ENCODE results near the gene SLC38A4. TPM values are rescaled to one million over a fixed set of nuclear protein-coding genes. Genes with fewer than 3 reads are reported as not detected.

Gene SLC38A4
- polyA plus RNA-seq, 3 donors, result 0.30 to 1.7 (median 1.1) TPM

DNA sequence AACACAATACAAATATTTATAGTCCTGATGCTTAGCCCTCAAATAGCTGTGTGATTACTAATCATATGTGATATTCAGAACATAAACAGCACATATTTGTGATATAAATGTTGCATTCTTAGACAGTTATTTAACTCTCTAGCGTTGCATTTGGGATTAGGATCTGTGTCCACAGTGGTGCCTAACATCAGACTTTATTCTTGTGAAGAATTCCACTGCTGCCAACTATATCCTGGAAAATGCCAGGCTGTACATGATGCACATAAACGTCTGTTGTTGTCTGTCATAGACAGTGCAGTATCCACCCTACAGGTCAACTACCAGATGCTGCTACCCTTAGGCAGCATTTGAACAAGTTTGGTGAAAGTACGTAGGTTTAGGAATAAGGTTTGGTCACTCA, 39.0 kb downstream of the SLC38A4 start:
- 81 to 89% (median 82%) methylated on average over 3 of the region's 3 CpGs for WGBS, 3 donors
- no peak overlapping the region for H3K27ac ChIP-seq (ENCODE audit: low read depth, low read length)

DNA sequence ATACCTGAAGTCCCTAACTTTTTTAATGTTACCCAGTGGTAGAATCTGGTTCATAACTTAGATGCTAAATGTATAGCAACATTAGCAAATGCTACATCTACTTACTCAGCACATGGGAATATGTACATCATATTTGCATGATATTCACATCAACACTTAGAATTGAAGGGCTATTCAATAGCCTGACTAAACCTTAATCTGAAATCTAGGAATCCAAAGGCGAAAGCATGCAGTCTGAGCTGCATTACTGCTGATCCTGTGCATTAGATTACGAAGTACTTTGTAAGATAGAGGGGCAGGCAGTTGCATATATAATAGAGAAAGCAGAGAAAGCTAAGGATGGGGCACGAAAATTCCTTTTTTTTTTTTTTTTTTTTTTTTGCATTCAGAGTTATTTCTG, 40.4 kb downstream of the SLC38A4 start:
- no peak overlapping the region for H3K27ac ChIP-seq (ENCODE audit: low read depth, low read length)
- WGBS, 3 donors, result 86 to 95% (median 92%) methylated on average over 3 of the region's 3 CpGs

- H3K27ac ChIP-seq (ENCODE audit: low read depth, low read length), result no peak overlapping the region
- WGBS, 3 donors, result 64 to 74% (median 70%) methylated on average over 5 of the region's 5 CpGs
Measured at GRCh38 chr12:46783871-46784270, 41.9 kb downstream of the SLC38A4 start.

DNA sequence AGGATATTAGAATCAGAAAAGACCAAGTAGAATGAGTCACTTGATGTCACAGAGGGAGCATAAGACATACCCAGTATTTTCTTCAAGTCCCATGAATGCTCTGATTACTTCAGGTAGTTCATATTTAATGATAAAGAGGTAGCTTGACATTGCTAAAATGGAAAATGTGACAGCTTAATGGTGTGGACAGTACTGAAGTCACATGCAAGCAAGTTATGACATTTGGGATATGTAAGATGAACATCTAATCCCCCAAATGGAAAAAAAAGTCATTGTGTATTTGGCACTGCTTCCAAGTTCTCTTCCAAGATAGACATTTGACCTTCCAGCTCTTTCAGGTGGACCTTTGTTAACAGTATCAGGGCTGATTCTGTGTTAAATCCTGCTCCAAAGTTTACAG, 45.9 kb downstream of the SLC38A4 start:
- no peak overlapping the region for H3K27ac ChIP-seq (ENCODE audit: low read depth, low read length)

- no peak overlapping the region for H3K27ac ChIP-seq (ENCODE audit: low read depth, low read length)
- 93 to 100% (median 96%) methylated on average over 1 of the region's 1 CpG for WGBS, 3 donors
Measured at GRCh38 chr12:46779063-46779462, 46.7 kb downstream of the SLC38A4 start.

GRCh38 chr12:46778415-46778814, 47.4 kb downstream of the SLC38A4 start:
- 95 to 98% (median 95%) methylated on average over 5 of the region's 5 CpGs for WGBS, 3 donors
- no peak overlapping the region for H3K27ac ChIP-seq (ENCODE audit: low read depth, low read length)

- no peak overlapping the region for H3K27ac ChIP-seq (ENCODE audit: low read depth, low read length)
- 64 to 71% (median 69%) methylated on average over 4 of the region's 4 CpGs for WGBS, 3 donors
Measured at GRCh38 chr12:46777587-46777986, 48.2 kb downstream of the SLC38A4 start.

DNA sequence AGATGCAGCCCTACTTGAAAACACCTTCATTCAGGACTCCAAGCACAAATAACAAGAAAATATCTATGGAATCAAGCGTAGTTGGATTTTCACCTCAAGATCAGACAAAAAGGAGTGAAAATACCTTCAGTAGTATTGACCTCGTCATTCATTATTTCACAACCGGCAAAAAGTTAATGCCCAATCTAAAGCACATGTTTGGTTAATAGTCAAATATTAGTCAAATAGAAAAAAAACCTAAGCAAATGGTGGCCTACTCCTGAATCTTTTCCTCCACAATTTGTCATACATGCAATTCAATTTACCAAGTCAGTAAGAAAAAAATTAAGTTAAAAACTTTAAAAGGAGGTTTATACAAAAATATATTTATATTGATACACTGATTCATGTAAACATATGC, 50.0 kb downstream of the SLC38A4 start:
- WGBS, 3 donors, result 55 to 94% (median 93%) methylated on average over 3 of the region's 3 CpGs
- no peak overlapping the region for H3K27ac ChIP-seq (ENCODE audit: low read depth, low read length)

GRCh38 chr12:46774322-46774633, 51.5 kb downstream of the SLC38A4 start:
- H3K27ac ChIP-seq (ENCODE audit: low read depth, low read length), result no peak overlapping the region

DNA sequence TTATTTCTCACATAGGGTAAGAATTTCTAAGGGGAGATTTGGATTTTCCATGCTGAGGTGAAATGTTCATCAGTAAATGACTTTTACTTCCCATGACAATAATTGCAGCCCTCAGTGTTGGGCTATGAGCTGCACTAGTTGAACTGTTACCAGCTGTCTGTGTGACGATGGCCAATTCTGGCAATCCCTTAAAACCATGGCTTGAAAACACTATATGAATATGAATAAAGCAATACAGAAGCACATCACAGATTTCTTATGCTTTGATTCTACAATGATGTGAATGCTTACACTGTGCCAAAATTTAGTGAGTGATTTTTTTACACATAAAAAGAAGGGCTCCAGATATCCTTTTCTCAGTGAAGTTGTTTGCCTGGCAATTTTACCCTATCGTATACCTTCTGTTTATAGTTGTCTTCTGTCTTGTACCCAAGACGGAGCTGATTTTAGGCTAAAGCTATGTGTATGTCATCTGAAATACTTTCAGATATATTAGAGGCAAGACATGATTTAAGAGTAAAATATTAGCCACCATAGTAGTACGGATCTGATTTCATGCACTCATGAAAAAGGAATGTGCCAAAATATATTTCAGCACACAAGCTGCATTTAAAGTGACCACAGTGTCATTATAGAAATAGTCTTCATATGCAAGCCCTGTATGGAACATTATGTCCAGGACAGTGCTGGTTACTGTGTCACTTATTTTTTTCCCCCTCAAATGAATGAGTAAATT, 52.0 kb downstream of the SLC38A4 start:
- no peak overlapping the region for H3K27ac ChIP-seq (ENCODE audit: low read depth, low read length)
- 56 to 70% (median 67%) methylated on average over 4 of the region's 4 CpGs for WGBS, 3 donors

GRCh38 chr12:46771268-46771827, 54.4 kb downstream of the SLC38A4 start:
- H3K27ac ChIP-seq (ENCODE audit: low read depth, low read length), result no peak overlapping the region
- WGBS, 3 donors, result 35 to 58% (median 57%) methylated on average over 1 of the region's 1 CpG

- WGBS, 3 donors, result 18 to 66% (median 58%) methylated on average over 3 of the region's 3 CpGs
- no peak overlapping the region for H3K27ac ChIP-seq (ENCODE audit: low read depth, low read length)
Measured at GRCh38 chr12:46770501-46771183, 55.2 kb downstream of the SLC38A4 start.

DNA sequence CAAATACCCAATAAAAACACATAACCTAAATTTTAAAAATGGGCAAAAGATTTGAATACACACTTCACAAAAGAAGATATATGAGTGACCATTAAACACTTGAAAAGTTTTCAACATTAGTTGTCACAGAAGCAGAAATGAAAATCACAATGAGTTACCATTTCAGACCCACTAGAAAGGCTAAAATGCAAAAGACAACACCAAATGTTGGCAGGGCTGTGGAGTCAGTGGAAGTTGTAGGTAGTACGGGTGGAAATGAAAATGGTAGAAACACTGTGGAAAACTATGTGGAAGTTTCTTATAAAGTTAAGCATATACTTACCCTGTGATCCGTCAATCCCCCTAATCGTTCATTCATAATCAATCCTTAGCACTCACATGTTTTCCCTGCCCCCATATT, 61.8 kb downstream of the SLC38A4 start:
- 77 to 81% (median 78%) methylated on average over 3 of the region's 3 CpGs for WGBS, 3 donors
- H3K27ac ChIP-seq (ENCODE audit: low read depth, low read length), result no peak overlapping the region

GRCh38 chr12:46763230-46763629, 62.6 kb downstream of the SLC38A4 start:
- no peak overlapping the region for H3K27ac ChIP-seq (ENCODE audit: low read depth, low read length)

DNA sequence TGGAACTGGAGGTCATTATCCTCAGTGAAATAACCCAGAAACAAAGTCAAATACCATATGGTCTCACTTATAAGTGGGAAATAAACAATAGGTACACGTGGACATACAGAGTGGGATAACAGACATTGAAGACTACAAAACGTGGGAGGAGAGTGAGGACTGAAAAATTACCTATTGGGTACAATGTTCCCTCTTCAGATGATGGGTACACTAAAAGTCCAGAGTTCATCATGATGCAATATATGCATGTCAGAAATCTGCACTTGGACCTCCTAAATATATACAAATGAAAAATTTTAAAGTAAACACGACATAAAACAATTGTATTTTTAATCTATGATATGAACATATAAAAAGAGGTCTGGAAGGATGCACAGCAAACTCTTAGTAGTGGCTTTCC, 71.2 kb downstream of the SLC38A4 start:
- no peak overlapping the region for H3K27ac ChIP-seq (ENCODE audit: low read depth, low read length)
- WGBS, 3 donors, result 50 to 57% (median 55%) methylated on average over 3 of the region's 3 CpGs

GRCh38 chr12:46752396-46752795, 73.4 kb downstream of the SLC38A4 start:
- WGBS, 3 donors, result 72 to 81% (median 78%) methylated on average over 2 of the region's 2 CpGs

DNA sequence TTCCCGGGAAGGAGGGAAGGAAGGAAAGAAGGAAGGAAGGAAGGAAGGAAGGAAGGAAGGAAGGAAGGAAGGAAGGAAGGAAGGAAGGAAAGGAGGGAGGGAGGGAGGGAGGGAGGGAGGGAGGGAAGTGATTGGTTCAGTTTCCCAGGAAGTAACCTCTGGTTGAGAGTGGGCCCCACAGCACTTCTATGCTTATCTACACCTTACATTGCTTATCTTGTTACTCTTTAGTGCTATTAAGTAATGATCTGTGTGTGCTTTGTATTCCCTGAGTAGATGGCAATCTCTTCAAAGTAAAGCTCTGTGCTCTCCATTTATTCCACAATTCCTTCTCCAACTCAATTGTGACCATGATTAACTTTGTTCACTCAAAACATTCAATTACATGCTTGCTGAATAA, 74.6 kb downstream of the SLC38A4 start:
- H3K27ac ChIP-seq (ENCODE audit: low read depth, low read length), result no peak overlapping the region
- WGBS, 3 donors, result 20 to 67% methylated on average over 1 of the region's 1 CpG; no CpG with 5 or more reads in 1 of the 3 donors

More at GRCh38 chr12:46752396-46752795, 73.4 kb downstream of the SLC38A4 start:
- H3K27ac ChIP-seq (ENCODE audit: low read depth, low read length), result no peak overlapping the region

DNA sequence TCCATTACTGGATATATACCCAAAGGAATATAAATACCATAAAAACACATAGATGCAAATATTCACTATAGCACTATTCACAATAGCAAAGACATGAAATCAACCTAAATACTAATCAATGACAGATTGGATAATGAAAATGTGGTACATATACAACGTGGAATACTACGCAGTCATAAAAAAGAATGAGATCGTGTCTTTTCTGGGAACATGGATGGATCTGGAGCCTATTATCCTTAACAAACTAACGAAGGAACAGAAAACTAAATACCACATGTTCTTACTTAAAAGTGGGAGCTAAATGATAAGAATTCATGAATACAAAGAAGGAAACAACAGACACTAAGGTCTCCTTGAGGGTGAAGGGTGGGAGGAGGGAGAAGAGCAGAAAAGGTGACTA, 76.5 kb downstream of the SLC38A4 start:
- H3K27ac ChIP-seq (ENCODE audit: low read depth, low read length), result no peak overlapping the region
- 94% methylated on average over 4 of the region's 4 CpGs for WGBS, 3 donors

GRCh38 chr12:46744283-46744682, 81.5 kb downstream of the SLC38A4 start:
- WGBS, 3 donors, result 79 to 85% (median 81%) methylated on average over 3 of the region's 3 CpGs
- no peak overlapping the region for H3K27ac ChIP-seq (ENCODE audit: low read depth, low read length)

GRCh38 chr12:46743456-46743855, 82.3 kb downstream of the SLC38A4 start:
- H3K27ac ChIP-seq (ENCODE audit: low read depth, low read length), result no peak overlapping the region

All from adipose tissue (tissue), 3 donors.